A673 (cell line): ENCODE measurements around the gene SF3A1. TPM values are rescaled to one million over a fixed set of nuclear protein-coding genes. Genes with fewer than 3 reads are reported as not detected.

Source experiments
- BruUV-seq: library from RNA; stranded (reverse); fragments of 400-500 nt; replicated peaks from 2 replicates; lab custom pipeline; 2021; lab: Mats Ljungman, UMichigan
- CTCF ChIA-PET: fragments of 300-600 bp; sonication (Branson Sonifier 250); formaldehyde crosslinking; loops from one replicate; lab custom pipeline; 2022; ENCODE audit warnings: antibody characterized with exemption; lab: Charles Lee
- POLR2A ChIA-PET: fragments of 300-600 bp; sonication (Branson Sonifier 250); formaldehyde crosslinking; loops from one replicate; lab custom pipeline; 2022; ENCODE audit warnings: antibody characterized with exemption; ENCODE audit not compliant: low non-redundant PET; lab: Charles Lee
- DNase-seq: peaks from one replicate; pipeline ENCODE4 v3.0.0-alpha.2; 2015; ENCODE audit warnings: low spot score
- H3K27ac ChIP-seq: fragments of 200-600 bp; sonication (generic); 2 replicates; pipeline ENCODE4 v1.5.1; 2016; ENCODE audit warnings: mixed run types, low read depth, mild to moderate bottlenecking, mixed read lengths, antibody characterized with exemption, low read length; ENCODE audit not compliant: poor library complexity, severe bottlenecking
- H3K27me3 ChIP-seq: fragments of 200-600 bp; sonication (generic); replicated peaks from 2 replicates; pipeline ENCODE4 v1.6.1; 2017; ENCODE audit warnings: mixed run types, low read depth, mild to moderate bottlenecking, mixed read lengths, antibody characterized with exemption, low read length; ENCODE audit not compliant: insufficient read depth, poor library complexity
- H3K36me3 ChIP-seq: fragments of 200-600 bp; sonication (generic); 2 replicates; pipeline ENCODE4 v1.6.1; 2016; ENCODE audit warnings: mixed run types, mild to moderate bottlenecking, mixed read lengths, antibody characterized with exemption, low read length; ENCODE audit not compliant: insufficient read depth, poor library complexity, severe bottlenecking
- H3K4me1 ChIP-seq: fragments of 200-600 bp; sonication (generic); 2 replicates; pipeline ENCODE4 v1.6.1; 2017; ENCODE audit warnings: mixed run types, mild to moderate bottlenecking, mixed read lengths, antibody characterized with exemption, low read length; ENCODE audit not compliant: insufficient read depth, poor library complexity, severe bottlenecking
- H3K4me3 ChIP-seq: fragments of 200-600 bp; sonication (generic); 2 replicates; pipeline ENCODE4 v1.5.1; 2016; ENCODE audit warnings: low read depth, mixed run types, mild to moderate bottlenecking, mixed read lengths, low read length; ENCODE audit not compliant: poor library complexity, severe bottlenecking
- H3K9me3 ChIP-seq: fragments of 200-600 bp; sonication (generic); 2 replicates; pipeline ENCODE4 v1.6.1; 2016; ENCODE audit warnings: mixed run types, low read depth, mild to moderate bottlenecking, mixed read lengths, antibody characterized with exemption, low read length; ENCODE audit not compliant: poor library complexity, severe bottlenecking
- CTCF ChIP-seq: fragments of 300-800, 200-600 bp; sonication (generic); conservative IDR thresholded peaks from 2 replicates; pipeline ENCODE4 v1.5.1; 2017; ENCODE audit warnings: low read depth, mild to moderate bottlenecking, antibody characterized with exemption, low read length, moderate library complexity, mixed read lengths
- EZH2 ChIP-seq: fragments of 200-600 bp; sonication (generic); IDR thresholded peaks from 2 replicates; pipeline ENCODE4 v1.6.1; 2017; ENCODE audit warnings: borderline replicate concordance, low read depth, mild to moderate bottlenecking, mixed read lengths, antibody characterized with exemption, low read length; ENCODE audit not compliant: poor library complexity, severe bottlenecking
- intact Hi-C: fragments of 100-400 bp; cut with micrococcal nuclease; formaldehyde crosslinking; loops from one replicate; pipeline ENCODE4 v1.10.0; 2022; ENCODE audit not compliant: unreplicated experiment
- total RNA-seq: library from RNA; stranded (reverse); gene quantifications from 2 replicates; pipeline ENCODE4 v1.2.3, GENCODE V29; 2021

Gene SF3A1
- total RNA-seq, 1 experiment from 2014 or later, result 366 TPM

GRCh38 chr22:30305519-30305905, 51.2 kb downstream of the SF3A1 start:
- H3K4me1 ChIP-seq, result peaks cover 8% of the 10 kb centered on the region
- ChIA-PET CTCF (no interaction called here), POLR2A (no interaction called here)
- no TSS peak for BruUV-seq
- TF ChIP-seq CTCF, result no peak
- no peak for TF ChIP-seq EZH2
- H3K9me3 ChIP-seq, result no peaks in the 10 kb centered on the region
- H3K27ac ChIP-seq, result no peak overlapping the region
- no peak for DNase-seq
- intact Hi-C loops, result no loop called here
- H3K36me3 ChIP-seq, result no peaks in the 10 kb centered on the region
- no peaks in the 10 kb centered on the region for H3K27me3 ChIP-seq
- no peak overlapping the region for H3K4me3 ChIP-seq

GRCh38 chr22:30304495-30305244, 52.0 kb downstream of the SF3A1 start:
- Histone ChIP-seq H3K9me3 (no peaks in the 10 kb centered on the region), H3K4me1 (peaks cover 8% of the 10 kb centered on the region), H3K27me3 (no peaks in the 10 kb centered on the region), H3K4me3 (no peak overlapping the region), H3K27ac (no peak overlapping the region), H3K36me3 (no peaks in the 10 kb centered on the region)
- intact Hi-C loops, result no loop called here
- POLR2A ChIA-PET, result no interaction called here
- CTCF ChIA-PET, result interaction anchor here (0.6 kb wide), 1 partner anchor 119 kb away, joined by 4 read pairs; no protein-coding TSS in a partner anchor
- BruUV-seq, result no TSS peak
- TF ChIP-seq EZH2, result no peak
- no peak for TF ChIP-seq CTCF
- DNase-seq, result no peak

- intact Hi-C loops, result no loop called here
- ChIA-PET POLR2A (no interaction called here), CTCF (no interaction called here)
- H3K36me3 ChIP-seq, result no peaks in the 10 kb centered on the region
- DNase-seq, result no peak
- no peak overlapping the region for H3K27ac ChIP-seq
- TF ChIP-seq EZH2 (no peak), CTCF (no peak)
- BruUV-seq, result no TSS peak
- H3K27me3 ChIP-seq, result no peaks in the 10 kb centered on the region
- H3K4me3 ChIP-seq, result no peak overlapping the region
- peaks cover 8% of the 10 kb centered on the region for H3K4me1 ChIP-seq
- H3K9me3 ChIP-seq, result no peaks in the 10 kb centered on the region
Measured at GRCh38 chr22:30302810-30303138, 53.9 kb downstream of the SF3A1 start.
